ENCODE results near the gene ORC4.
A peak's percentile ranks its signal among the peaks of the same experiment; 100 is the strongest.
"Not testable (repeated sequence)": the region's sequence is repeated elsewhere in the genome, so short reads cannot be mapped to it uniquely, and the experiment has no call there.

Gene ORC4

GRCh38 chr2:148021059-148021861 is 723 bp upstream of the ORC4 start, which contains the start of gene MBD5:
TSS of gene MBD5 (plus strand) at chr2:148021091.
- H3K4me1 ChIP-seq (ENCODE audit: low read depth, poor library complexity, severe bottlenecking) = peaks cover 28% of the 10 kb centered on the region
- peak within 1 kb of the TSS; percentile 59; the same call in 1 of the 2 replicates for H3K9ac ChIP-seq
- H3K79me2 ChIP-seq (ENCODE audit: insufficient read depth, low read depth) = peaks cover 63% of the 10 kb centered on the region; the same call in 1 of the 2 replicates
- H3K27me3 ChIP-seq (ENCODE audit: insufficient read depth, low read depth) = no peaks in the 10 kb centered on the region
- peak within 1 kb of the TSS; percentile 44 for H2AFZ ChIP-seq (ENCODE audit: low read depth)
- peak within 1 kb of the TSS; percentile 66 for H3K4me2 ChIP-seq
- H3K4me3 ChIP-seq (IDR thresholded peaks at IDR 0.05; ENCODE audit: insufficient read depth, low read depth, low read length) = peak within 1 kb of the TSS; percentile 45
- peak within 1 kb of the TSS; percentile 67 for H3K27ac ChIP-seq
- H3K36me3 ChIP-seq (ENCODE audit: insufficient read depth) = no peaks in the 10 kb centered on the region
- no peak for TF ChIP-seq CTCF (conservative IDR thresholded peaks at IDR 0.05; ENCODE audit: low read depth, low read length)
- no peaks in the 10 kb centered on the region for H4K20me1 ChIP-seq (ENCODE audit: insufficient read depth)

GRCh38 chr2:148014616-148015015 is 5.9 kb downstream of the ORC4 start:
- no peak overlapping the region for H3K4me2 ChIP-seq
- H3K4me3 ChIP-seq (IDR thresholded peaks at IDR 0.05; ENCODE audit: insufficient read depth, low read depth, low read length) = no peak overlapping the region
- no peak overlapping the region for H3K9ac ChIP-seq
- H3K79me2 ChIP-seq (ENCODE audit: insufficient read depth, low read depth) = peaks cover 57% of the 10 kb centered on the region; the same call in 1 of the 2 replicates
- H3K4me1 ChIP-seq (ENCODE audit: low read depth, poor library complexity, severe bottlenecking) = no peaks in the 10 kb centered on the region
- H3K27ac ChIP-seq = no peak overlapping the region
- no peak for TF ChIP-seq CTCF (conservative IDR thresholded peaks at IDR 0.05; ENCODE audit: low read depth, low read length)
- H2AFZ ChIP-seq (ENCODE audit: low read depth) = no peak overlapping the region
- no peaks in the 10 kb centered on the region for H3K36me3 ChIP-seq (ENCODE audit: insufficient read depth)
- H3K27me3 ChIP-seq (ENCODE audit: insufficient read depth, low read depth) = no peaks in the 10 kb centered on the region
- no peaks in the 10 kb centered on the region for H4K20me1 ChIP-seq (ENCODE audit: insufficient read depth)

DNA sequence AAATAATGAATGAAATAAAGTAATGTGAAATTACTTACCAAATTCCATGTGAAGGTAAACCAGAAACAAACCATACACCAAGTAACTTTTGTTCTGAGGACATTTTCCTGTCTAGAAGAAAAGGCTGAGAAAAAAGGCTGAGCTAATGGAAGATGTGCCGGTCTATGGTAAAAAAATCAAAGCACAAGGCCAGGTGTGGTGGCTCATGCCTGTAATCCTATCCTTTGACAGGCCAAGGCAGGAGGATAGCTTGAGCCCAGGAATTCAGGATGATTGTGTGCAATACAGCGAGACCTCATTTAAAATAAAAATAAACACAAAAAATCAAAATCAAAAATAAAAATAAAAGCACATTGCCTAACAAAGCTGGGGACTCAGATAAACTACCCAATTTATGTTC is 6.7 kb downstream of the ORC4 start:
- H4K20me1 ChIP-seq (ENCODE audit: insufficient read depth) = no peaks in the 10 kb centered on the region
- no peak overlapping the region for H2AFZ ChIP-seq (ENCODE audit: low read depth)
- no peak overlapping the region for H3K9ac ChIP-seq
- peaks cover 50% of the 10 kb centered on the region; the same call in 1 of the 2 replicates for H3K79me2 ChIP-seq (ENCODE audit: insufficient read depth, low read depth)
- H3K27ac ChIP-seq = no peak overlapping the region
- no peak overlapping the region for H3K4me3 ChIP-seq (IDR thresholded peaks at IDR 0.05; ENCODE audit: insufficient read depth, low read depth, low read length)
- H3K4me1 ChIP-seq (ENCODE audit: low read depth, poor library complexity, severe bottlenecking) = no peaks in the 10 kb centered on the region
- no peaks in the 10 kb centered on the region for H3K27me3 ChIP-seq (ENCODE audit: insufficient read depth, low read depth)
- TF ChIP-seq CTCF (conservative IDR thresholded peaks at IDR 0.05; ENCODE audit: low read depth, low read length) = no peak
- no peaks in the 10 kb centered on the region for H3K36me3 ChIP-seq (ENCODE audit: insufficient read depth)
- H3K4me2 ChIP-seq = no peak overlapping the region

- H3K4me2 ChIP-seq; H3K36me3 ChIP-seq (ENCODE audit: insufficient read depth); H3K9ac ChIP-seq; H3K27ac ChIP-seq; H3K4me1 ChIP-seq (ENCODE audit: low read depth, poor library complexity, severe bottlenecking); H2AFZ ChIP-seq (ENCODE audit: low read depth); H3K4me3 ChIP-seq (IDR thresholded peaks at IDR 0.05; ENCODE audit: insufficient read depth, low read depth, low read length); H3K27me3 ChIP-seq (ENCODE audit: insufficient read depth, low read depth); H4K20me1 ChIP-seq (ENCODE audit: insufficient read depth): not testable (repeated sequence)
- H3K79me2 ChIP-seq (ENCODE audit: insufficient read depth, low read depth) = 0 out of 2 replicates have a peak, but pooled peaks cover 15% of the 10 kb centered on the region
These were observed 12.1 kb downstream of the ORC4 start for GRCh38 chr2:148008411-148008810.

All from KMS-11 (cell line).